DOHH2 (cell line): ENCODE results near the gene HAUS3.

Experiments
- H3F3A ChIP-seq: fragments of 200-600 bp; sonication (generic), shearing (Covaris generic); 2 replicates; pipeline ENCODE4 v1.6.0; 2016; ENCODE audit warnings: antibody characterized with exemption, mild to moderate bottlenecking; ENCODE audit not compliant: control insufficient read depth, insufficient read depth
- H3K27ac ChIP-seq: fragments of 200-600 bp; sonication (generic); 2 replicates; pipeline ENCODE4 v1.5.1; 2014; ENCODE audit warnings: low read depth, mild to moderate bottlenecking, low read length, moderate library complexity
- H3K27me3 ChIP-seq: fragments of 200-600 bp; sonication (generic); 2 replicates; pipeline ENCODE4 v1.6.1; 2014; ENCODE audit warnings: mild to moderate bottlenecking, low read length, mixed read lengths; ENCODE audit not compliant: control insufficient read depth
- H3K36me3 ChIP-seq: fragments of 200-600 bp; sonication (generic); 2 replicates; pipeline ENCODE4 v1.6.1; 2014; ENCODE audit warnings: mild to moderate bottlenecking, low read length, moderate library complexity, mixed read lengths; ENCODE audit not compliant: control insufficient read depth
- H3K4me1 ChIP-seq: fragments of 200-600 bp; sonication (generic); 2 replicates; pipeline ENCODE4 v1.6.1; 2014; ENCODE audit warnings: mild to moderate bottlenecking, low read length, mixed read lengths; ENCODE audit not compliant: control insufficient read depth
- H3K4me2 ChIP-seq: fragments of 200-600 bp; sonication (generic); 2 replicates; pipeline ENCODE4 v1.6.0; 2014; ENCODE audit warnings: mild to moderate bottlenecking, low read length, moderate library complexity
- H3K4me3 ChIP-seq: fragments of 200-600 bp; sonication (generic); 2 replicates; pipeline ENCODE4 v1.5.1; 2014; ENCODE audit warnings: mild to moderate bottlenecking, low read length, mixed read lengths
- H3K79me2 ChIP-seq: fragments of 200-600 bp; sonication (generic); 2 replicates; pipeline ENCODE4 v1.6.1; 2014; ENCODE audit warnings: mild to moderate bottlenecking, low read length, mixed read lengths; ENCODE audit not compliant: control insufficient read depth
- H3K9me2 ChIP-seq: fragments of 200-600 bp; sonication (generic); replicated peaks from 2 replicates; pipeline ENCODE4 v1.6.1; 2014; ENCODE audit warnings: mild to moderate bottlenecking, low read length, mixed read lengths; ENCODE audit not compliant: control insufficient read depth
- H3K9me3 ChIP-seq: fragments of 200-600 bp; sonication (generic); 2 replicates; pipeline ENCODE4 v1.6.1; 2014; ENCODE audit warnings: antibody characterized with exemption, low read length, mixed read lengths; ENCODE audit not compliant: control insufficient read depth, insufficient read depth
- H4K20me1 ChIP-seq: fragments of 200-600 bp; sonication (generic); 2 replicates; pipeline ENCODE4 v1.6.0; 2014; ENCODE audit warnings: low read depth, mild to moderate bottlenecking, antibody characterized with exemption, low read length, moderate library complexity; ENCODE audit not compliant: control insufficient read depth, insufficient read depth
- EZH2phosphoT487 ChIP-seq: fragments of 200-600 bp; sonication (generic); IDR thresholded peaks from 2 replicates; pipeline ENCODE4 v1.6.1; 2017; ENCODE audit warnings: borderline replicate concordance, mild to moderate bottlenecking, antibody characterized with exemption, low read length, moderate library complexity, mixed read lengths
- TF ChIP-seq, protein P1 (sequence below): fragments of 200-600 bp; sonication (generic); IDR thresholded peaks from one replicate; pipeline ENCODE4 v1.5.1; 2014; ENCODE audit warnings: antibody characterized with exemption, mild to moderate bottlenecking, low read depth, low read length; ENCODE audit not compliant: poor library complexity, severe bottlenecking

The HAUS3 gene

GRCh38 chr4:2265113-2266110 is 23.5 kb upstream of the HAUS3 start:
- Histone ChIP-seq H3K4me3 (no peak overlapping the region), H3K9me2 (no peaks in the 10 kb centered on the region), H3K9me3 (no peaks in the 10 kb centered on the region), H3F3A (no peaks in the 10 kb centered on the region), H3K27me3 (no peaks in the 10 kb centered on the region), H3K27ac (no peak overlapping the region), H3K4me2 (no peak overlapping the region), H3K79me2 (no peaks in the 10 kb centered on the region), H3K36me3 (no peaks in the 10 kb centered on the region), H3K4me1 (peaks cover 26% of the 10 kb centered on the region), H4K20me1 (no peaks in the 10 kb centered on the region)
- TF ChIP-seq, protein P1, sequence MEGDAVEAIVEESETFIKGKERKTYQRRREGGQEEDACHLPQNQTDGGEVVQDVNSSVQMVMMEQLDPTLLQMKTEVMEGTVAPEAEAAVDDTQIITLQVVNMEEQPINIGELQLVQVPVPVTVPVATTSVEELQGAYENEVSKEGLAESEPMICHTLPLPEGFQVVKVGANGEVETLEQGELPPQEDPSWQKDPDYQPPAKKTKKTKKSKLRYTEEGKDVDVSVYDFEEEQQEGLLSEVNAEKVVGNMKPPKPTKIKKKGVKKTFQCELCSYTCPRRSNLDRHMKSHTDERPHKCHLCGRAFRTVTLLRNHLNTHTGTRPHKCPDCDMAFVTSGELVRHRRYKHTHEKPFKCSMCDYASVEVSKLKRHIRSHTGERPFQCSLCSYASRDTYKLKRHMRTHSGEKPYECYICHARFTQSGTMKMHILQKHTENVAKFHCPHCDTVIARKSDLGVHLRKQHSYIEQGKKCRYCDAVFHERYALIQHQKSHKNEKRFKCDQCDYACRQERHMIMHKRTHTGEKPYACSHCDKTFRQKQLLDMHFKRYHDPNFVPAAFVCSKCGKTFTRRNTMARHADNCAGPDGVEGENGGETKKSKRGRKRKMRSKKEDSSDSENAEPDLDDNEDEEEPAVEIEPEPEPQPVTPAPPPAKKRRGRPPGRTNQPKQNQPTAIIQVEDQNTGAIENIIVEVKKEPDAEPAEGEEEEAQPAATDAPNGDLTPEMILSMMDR = no peak
- TF ChIP-seq EZH2phosphoT487 = no peak

DNA sequence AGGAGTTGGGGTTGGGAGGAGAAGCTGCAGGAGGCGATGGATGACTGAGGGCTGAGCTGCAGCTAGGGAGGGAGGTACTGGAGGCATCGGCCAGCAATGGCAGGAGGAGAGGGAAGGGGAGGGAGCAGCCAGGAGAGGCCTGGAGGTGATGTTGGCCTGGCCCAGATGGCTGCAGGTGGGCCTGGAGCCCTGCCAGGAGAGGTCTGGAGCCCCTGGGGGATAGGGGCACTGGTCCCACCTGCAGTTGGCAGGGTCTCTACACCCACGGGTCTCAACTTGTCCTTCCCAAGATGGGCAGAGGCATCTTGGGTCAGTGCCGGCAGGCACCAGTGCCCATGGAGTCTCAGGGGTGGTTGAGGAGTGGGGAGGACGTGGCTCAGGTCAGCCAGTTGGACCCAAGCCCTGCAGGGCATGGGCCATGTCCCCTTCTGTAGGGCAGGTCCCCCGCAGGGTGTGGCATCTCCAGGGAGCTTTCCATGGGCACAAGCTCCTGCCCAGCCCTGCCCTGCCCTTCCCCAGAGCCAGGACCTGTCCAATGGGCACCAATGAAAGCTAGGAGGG is 22.6 kb upstream of the HAUS3 start:
- H3K36me3 ChIP-seq = no peaks in the 10 kb centered on the region
- no peaks in the 10 kb centered on the region for H3K27me3 ChIP-seq
- peaks cover 26% of the 10 kb centered on the region for H3K4me1 ChIP-seq
- no peaks in the 10 kb centered on the region for H4K20me1 ChIP-seq
- TF ChIP-seq, protein P1 = no peak
- TF ChIP-seq EZH2phosphoT487 = no peak
- H3K79me2 ChIP-seq = no peaks in the 10 kb centered on the region
- H3F3A ChIP-seq = no peaks in the 10 kb centered on the region
- no peak overlapping the region for H3K27ac ChIP-seq
- H3K9me3 ChIP-seq = no peaks in the 10 kb centered on the region
- H3K4me3 ChIP-seq = no peak overlapping the region
- H3K9me2 ChIP-seq = no peaks in the 10 kb centered on the region
- no peak overlapping the region for H3K4me2 ChIP-seq

DNA sequence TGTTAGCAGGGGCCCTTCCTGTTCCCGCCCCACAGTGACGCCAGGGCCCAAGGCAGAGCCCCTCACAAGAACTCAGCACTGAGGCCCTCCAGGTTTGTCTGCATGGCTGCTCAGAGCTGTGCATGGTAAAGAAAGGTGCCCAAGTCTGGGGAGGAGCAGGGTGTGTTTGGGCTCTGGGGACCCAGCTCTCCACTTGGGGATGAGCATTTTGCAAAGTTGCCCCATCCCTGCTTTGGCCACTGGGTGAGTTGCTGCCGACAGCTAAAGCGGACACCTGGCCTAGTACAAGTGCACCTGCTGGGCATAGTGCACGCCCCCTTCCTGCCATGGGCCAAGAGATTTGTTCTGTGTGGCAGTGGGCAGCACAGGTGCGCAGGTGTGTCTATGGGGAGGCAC is 22.0 kb upstream of the HAUS3 start:
- Histone ChIP-seq H3K27ac (no peak overlapping the region), H3K4me3 (no peak overlapping the region), H3F3A (no peaks in the 10 kb centered on the region), H3K79me2 (no peaks in the 10 kb centered on the region), H3K4me1 (peaks cover 26% of the 10 kb centered on the region), H3K4me2 (no peak overlapping the region; the same call in 1 of the 2 replicates), H3K9me3 (no peaks in the 10 kb centered on the region), H3K9me2 (no peaks in the 10 kb centered on the region), H4K20me1 (no peaks in the 10 kb centered on the region), H3K27me3 (no peaks in the 10 kb centered on the region), H3K36me3 (no peaks in the 10 kb centered on the region)
- TF ChIP-seq, protein P1 = no peak
- no peak for TF ChIP-seq EZH2phosphoT487
